Measurements from ENCODE around the gene PDSS1.
"Not testable (repeated sequence)": the region's sequence is repeated elsewhere in the genome, so short reads cannot be mapped to it uniquely, and the experiment has no call there.

Gene PDSS1

DNA sequence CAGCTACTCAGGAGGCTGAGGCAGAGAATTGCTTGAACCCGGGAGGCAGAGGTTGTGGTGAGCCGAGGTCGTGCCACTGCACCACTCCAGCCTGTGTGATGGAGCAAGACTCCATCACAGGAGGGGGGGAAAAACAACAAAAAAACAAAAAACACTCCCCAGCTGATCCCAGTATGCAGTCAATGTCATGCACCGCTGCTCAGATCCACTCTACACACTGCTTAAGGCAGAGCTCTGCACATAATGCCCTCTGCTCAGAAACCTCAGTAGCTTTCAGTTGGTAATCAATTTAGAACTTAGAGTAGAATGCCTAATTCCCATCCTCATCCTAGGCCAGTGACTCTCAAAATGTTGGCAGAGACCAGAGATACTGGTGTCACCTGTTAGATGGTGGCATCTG, 43.9 kb downstream of the PDSS1 start:
- DNase-seq: no peak

GRCh38 chr10:26743091-26743490, 45.6 kb downstream of the PDSS1 start:
- no peak for DNase-seq

DNA sequence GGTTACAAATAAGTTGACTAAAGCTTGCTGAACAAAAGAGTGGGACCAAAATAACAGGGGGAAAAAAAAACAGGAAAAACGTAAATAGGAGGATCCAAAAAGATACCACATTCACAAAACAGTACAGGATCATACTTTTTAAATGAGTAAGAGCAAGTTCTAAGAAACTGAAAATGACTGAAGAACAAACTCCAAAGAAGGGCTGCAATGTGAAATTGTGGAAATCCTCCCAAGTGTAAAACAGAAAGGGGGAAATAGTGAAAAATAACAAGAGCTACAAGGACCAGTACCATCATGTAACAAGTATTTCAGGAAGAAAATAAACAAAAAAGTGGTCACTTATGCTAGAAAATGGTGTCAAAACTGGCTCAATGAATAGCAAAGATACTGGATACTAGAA, 46.3 kb downstream of the PDSS1 start:
- no peak for DNase-seq

- no peak for DNase-seq
These were observed 48.6 kb downstream of the PDSS1 start for GRCh38 chr10:26746061-26746460.

DNA sequence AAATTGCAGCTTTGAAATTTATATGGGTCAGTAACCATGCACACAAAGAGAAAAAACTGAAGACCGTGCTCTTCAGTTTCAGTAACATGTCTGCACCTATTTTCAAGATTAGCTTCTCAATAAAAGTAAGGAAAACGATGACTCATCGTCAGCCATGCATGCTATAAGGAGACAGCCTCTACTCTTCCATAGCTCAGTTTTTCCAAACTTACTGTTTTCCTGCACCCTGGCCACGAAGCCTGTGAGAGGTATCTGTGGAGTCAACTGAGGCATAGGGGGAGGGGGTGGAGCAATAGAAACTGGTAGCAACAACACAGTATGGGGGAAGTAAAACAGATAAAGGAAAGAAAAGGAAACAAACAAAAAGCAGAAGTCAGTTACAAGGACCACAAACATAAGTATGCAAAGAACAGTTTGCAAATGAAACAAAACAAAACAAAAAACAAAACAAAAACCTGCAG, 58.0 kb downstream of the PDSS1 start:
- no peak for DNase-seq

DNA sequence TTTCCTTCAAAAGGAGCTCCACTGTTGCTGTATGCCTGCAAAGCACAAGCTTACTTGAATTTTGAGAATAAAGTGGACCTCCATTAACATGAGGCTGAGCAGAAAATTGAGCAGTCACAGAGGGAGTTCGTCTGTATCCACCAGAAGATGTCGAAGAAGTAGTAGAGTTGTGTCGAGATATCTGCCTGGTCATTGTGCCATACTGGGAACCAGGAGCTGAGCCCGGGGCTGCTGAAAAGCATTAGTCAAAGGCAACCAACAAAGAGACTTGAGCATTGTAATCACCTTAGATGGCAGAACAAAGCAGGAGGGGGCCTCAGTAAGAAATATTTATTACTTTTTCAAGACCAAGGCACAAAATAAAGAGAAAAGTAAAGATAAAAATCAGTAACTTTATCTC, 61.5 kb downstream of the PDSS1 start:
- no peak for DNase-seq

DNA sequence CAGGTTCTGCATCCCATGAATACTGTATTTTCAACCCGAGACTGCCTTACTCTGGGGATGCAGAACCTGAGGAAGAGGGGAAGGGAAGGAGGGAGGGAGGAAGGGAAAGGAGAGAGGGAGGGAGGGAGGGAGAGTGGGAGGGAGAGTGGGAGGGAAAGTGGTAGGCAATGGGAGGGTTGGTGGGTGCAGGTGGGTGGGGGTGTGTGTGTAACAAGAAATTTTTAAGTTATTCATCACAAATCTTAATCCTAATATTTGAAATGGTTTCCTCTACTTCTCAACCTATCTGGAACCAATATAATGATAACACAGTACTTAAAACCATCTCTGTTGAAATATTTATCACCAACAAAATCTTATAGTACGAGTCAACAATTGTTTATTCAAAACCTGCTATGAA, 68.0 kb downstream of the PDSS1 start:
- DNase-seq: no peak

GRCh38 chr10:26770069-26770468, 72.6 kb downstream of the PDSS1 start:
- DNase-seq: no peak

DNA sequence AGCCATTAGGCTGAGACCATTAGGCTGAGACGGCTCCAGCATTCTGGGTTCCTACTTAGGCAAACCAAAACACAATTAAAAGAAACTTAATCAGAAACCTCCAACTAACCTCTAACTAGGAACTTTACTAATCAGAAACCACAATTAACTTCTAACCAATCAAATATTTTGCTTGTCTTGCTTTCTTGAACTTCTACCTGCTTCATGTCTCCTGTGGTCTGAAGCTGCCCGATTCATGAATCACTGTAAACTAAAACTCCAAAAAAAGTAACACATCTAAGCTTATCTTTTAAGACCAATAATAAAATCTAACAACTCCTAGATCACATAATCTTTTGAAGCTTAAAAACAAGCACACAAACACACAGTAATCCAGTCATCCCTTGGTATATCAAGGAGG, 76.1 kb downstream of the PDSS1 start:
- DNase-seq: no peak

DNA sequence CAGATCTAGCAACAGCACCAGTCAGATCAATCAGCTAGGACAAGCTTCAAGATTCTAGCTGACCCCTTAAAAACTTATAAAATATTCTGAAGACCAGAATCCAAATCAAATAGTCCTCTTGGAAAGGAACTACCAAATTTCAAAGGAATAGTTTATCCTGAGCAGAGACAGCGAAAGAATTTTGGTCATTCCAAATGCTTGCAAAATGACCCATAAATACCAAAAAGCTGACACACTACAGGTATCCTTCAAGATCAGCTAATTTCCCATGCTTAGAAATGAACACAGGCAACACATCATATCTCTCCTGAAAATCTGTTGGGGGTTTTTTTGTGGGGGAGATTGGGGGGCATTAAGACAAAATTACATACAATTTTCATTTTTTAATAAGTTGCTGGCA, 78.8 kb downstream of the PDSS1 start:
- no peak for DNase-seq

GRCh38 chr10:26777686-26778085, 80.2 kb downstream of the PDSS1 start:
- DNase-seq: no peak

DNA sequence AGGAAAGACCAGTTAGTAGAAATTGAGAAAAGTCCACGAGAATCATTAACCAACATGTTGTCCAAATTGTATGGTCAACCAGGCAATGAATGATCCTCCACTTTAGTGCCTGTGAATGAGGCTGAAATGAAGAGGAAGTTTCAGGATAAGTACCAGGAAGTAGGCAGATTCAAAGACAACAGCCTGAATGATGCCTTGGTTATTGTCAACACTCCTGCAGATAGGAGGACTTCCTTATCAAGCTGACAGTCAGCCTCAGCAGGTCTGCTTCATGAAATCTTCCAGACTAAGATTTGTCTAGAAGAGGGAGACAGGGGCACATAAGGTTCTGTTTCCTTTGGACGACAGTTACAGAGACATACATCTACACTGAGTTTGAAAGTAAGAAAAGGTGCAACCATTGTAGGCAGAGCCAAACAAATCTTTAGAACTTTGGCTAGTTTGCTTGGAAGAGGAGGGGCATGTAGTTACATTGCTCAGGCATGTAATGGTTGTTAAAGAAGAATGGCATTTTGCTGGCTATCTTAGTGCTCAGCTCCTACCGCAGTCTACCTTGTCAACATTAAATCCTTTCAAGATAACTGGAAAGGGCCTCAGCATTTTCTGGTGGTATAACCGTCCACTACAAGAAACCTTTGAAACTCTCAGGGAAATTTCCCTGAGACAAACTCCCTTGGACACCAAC, 81.8 kb downstream of the PDSS1 start:
- DNase-seq: no peak

- no peak for DNase-seq
These were observed 82.7 kb downstream of the PDSS1 start for GRCh38 chr10:26780106-26780792.

- peak in 1 of 2 donors; percentile 6 for DNase-seq
These were observed 83.5 kb downstream of the PDSS1 start for GRCh38 chr10:26780793-26781601.

- no peak for DNase-seq
These were observed 84.3 kb downstream of the PDSS1 start for GRCh38 chr10:26781797-26782196.

GRCh38 chr10:26787362-26787761, 89.9 kb downstream of the PDSS1 start:
- DNase-seq: no peak

- not testable (repeated sequence) for DNase-seq
These were observed 92.3 kb downstream of the PDSS1 start for GRCh38 chr10:26789779-26790178.

DNA sequence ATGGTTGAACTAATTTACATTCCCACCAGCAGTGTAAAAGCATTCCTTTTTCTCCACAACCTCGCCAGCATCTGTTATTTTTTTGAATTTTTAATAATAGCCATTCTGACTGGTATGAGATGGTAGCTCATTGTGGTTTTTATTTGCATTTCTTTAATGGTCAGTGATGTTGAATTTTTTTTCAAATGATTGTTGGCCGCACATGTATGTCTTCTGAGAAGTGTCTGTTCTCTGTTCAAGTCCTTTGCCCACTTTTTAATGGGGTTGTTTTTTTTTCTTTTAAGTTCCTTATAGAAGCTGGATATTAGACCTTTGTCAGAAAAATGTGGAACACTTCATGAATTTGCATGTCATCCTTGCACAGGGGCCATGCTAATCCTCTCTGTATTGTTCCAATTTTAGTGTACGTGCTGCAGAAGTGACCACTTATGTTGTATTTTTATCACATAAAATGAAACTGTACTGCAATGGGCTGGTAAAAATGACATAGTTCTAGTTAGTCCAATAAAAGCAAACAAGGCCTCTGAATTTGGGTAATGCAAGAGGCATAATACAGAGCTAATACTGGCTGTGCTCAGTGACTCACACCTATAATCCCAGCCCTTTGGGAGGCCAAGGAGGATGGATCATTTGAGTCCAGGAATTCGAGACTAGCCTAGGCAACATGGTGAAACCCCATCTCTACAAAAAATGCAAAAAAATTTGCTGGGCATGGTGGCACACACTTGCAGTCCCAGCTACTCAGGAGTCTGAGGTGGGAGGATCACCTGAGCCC, 92.9 kb downstream of the PDSS1 start:
- no peak for DNase-seq

DNA sequence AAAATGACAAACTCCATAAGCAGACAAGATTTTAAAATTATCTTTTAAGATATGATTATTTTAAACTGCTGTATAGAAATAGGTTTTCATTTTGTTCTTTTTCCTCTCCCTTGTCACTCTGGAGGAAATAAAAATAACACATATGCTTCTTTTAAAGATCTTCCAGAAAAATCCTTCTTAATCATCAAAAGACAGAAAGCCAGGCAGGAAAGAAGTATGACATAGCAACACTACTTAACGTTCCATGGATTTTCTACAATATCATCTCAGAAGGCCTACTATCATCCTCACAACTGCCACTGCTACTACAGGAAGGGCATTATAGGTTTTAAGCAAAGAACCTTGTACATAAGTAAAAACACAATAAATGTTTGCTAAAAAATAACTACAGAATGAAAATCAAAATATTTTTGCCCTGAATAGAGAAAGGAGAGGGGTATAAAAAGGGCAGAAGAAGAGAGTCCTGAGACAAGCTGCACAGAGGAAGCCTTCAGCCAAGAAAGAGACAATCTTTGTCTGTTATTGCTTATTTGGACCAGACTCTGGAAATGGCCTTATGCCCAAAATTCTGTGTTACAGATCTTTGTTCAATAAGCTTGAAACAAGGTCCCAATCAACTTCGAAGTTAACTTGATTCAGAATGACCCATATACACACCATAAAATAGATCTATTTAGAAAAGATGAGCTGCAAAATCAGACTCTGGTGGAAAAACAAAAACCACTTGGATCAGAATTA, 95.4 kb downstream of the PDSS1 start:
- no peak for DNase-seq
